T-helper 1 cell treated with Interleukin-12 subunit alpha and Interleukin-12 subunit beta and Interleukin-4 antibody, amounts not matched to agents 30 ng/mL and 1 ng/mL, for 36 hours (primary cell): ENCODE measurements around the gene MS4A14. TPM values are rescaled to one million over a fixed set of nuclear protein-coding genes. Genes with fewer than 3 reads are reported as not detected.

Source experiments
- total RNA-seq: library from RNA; stranded (reverse); gene quantifications from 2 replicates; pipeline ENCODE4 v1.2.3, GENCODE V29; 2022

MS4A14 gene
- total RNA-seq, 1 donor from 2014 or later: not detected

Other genes with a start within 250 kb of the MS4A14 start
- gene MS4A6A, start 213.4 kb upstream of the MS4A14 start, total RNA-seq: not detected in 2 replicates
- gene MS4A4E, start 153.3 kb upstream of the MS4A14 start, total RNA-seq: 0.20 TPM in 1 of 2 replicates, not detected in the other
- gene MS4A4A, start 115.8 kb upstream of the MS4A14 start, total RNA-seq: not detected in 2 replicates
- gene MS4A6E, start 69.2 kb upstream of the MS4A14 start, total RNA-seq: not detected in 2 replicates
- gene MS4A7, start 17.9 kb upstream of the MS4A14 start, total RNA-seq: not detected in 2 replicates
- not detected in 2 replicates for gene MS4A5, start 33.1 kb downstream of the MS4A14 start, total RNA-seq
- gene MS4A1, start 59.4 kb downstream of the MS4A14 start, total RNA-seq: not detected in 2 replicates
- not detected in 2 replicates for gene MS4A12, start 96.3 kb downstream of the MS4A14 start, total RNA-seq
- not detected in 2 replicates for gene MS4A13, start 118.9 kb downstream of the MS4A14 start, total RNA-seq